Stomach (tissue), 9 donors: ENCODE data around the gene PPEF1. TPM values are rescaled to one million over a fixed set of nuclear protein-coding genes. Genes with fewer than 3 reads are reported as not detected.
A peak's percentile ranks its signal among the peaks of the same experiment; 100 is the strongest.

Experiments
- DNase-seq, 2 donors: peaks; one replicate each; pipeline versions ENCODE4 v3.0.0 to v3.0.0-alpha.2; 2013 to 2019
- H3K27ac ChIP-seq, 5 donors: fragments of 200-600 bp in 4 of 5; sonication (generic) in 4 of 5; one replicate each; pipeline ENCODE4 v1.5.1; 2013 to 2019; ENCODE audit warnings: mild to moderate bottlenecking in 1 of 5, moderate library complexity in 1 of 5
- H3K27me3 ChIP-seq, 3 donors: fragments of 200-600 bp; sonication (generic); one replicate each; pipeline ENCODE4 v1.5.1; 2017 to 2019; ENCODE audit warnings: mixed run types in 1 of 3
- H3K36me3 ChIP-seq, 4 donors: fragments of 200-600 bp; sonication (generic); 1 replicate in 3 of 4; 2 replicates in 1 of 4; pipeline ENCODE4 v1.5.1; 2016 to 2019
- H3K4me1 ChIP-seq, 4 donors: fragments of 200-600 bp; sonication (generic); one replicate each; pipeline ENCODE4 v1.5.1; 2016 to 2019
- H3K4me3 ChIP-seq, 4 donors: fragments of 200-600 bp; sonication (generic) in 3 of 4; one replicate each; pipeline ENCODE4 v1.5.1; 2016 to 2019; ENCODE audit warnings: mild to moderate bottlenecking in 1 of 4
- H3K9me3 ChIP-seq, 4 donors: fragments of 200-600 bp; sonication (generic); one replicate each; pipeline ENCODE4 v1.5.1; 2016 to 2019
- EP300 ChIP-seq: sonication (generic); formaldehyde crosslinking; IDR thresholded peaks from one replicate; pipeline ENCODE4 v1.6.1; 2017; ENCODE audit warnings: antibody characterized with exemption
- POLR2A ChIP-seq, 4 donors: fragments of 450-650 bp; IDR thresholded peaks; one replicate each; pipeline ENCODE4 v1.6.1; 2016; ENCODE audit warnings: antibody characterized with exemption in 4 of 4, control low read depth in 2 of 4, mild to moderate bottlenecking in 1 of 4, moderate library complexity in 1 of 4
- POLR2AphosphoS5 ChIP-seq, 3 donors: sonication (generic); formaldehyde crosslinking; IDR thresholded peaks; one replicate each; pipeline ENCODE4 v1.6.1; 2016; ENCODE audit warnings: antibody characterized with exemption in 3 of 3
- WGBS, 5 donors: extraction: QIAGEN DNeasy Blood & Tissue Kit in 3 of 5; methylation state at CpG; one replicate each; pipeline versions ENCODE4 v1.1.5 to v1.1.7; 2013 to 2018; 5-methylcytosine and 5-hydroxymethylcytosine counted together
- intact Hi-C: fragments of 100-400 bp; cut with DNase I; formaldehyde crosslinking; loops from one replicate; pipeline ENCODE4 v1.15.1; 2023; ENCODE audit warnings: low total_unique reads
- polyA plus RNA-seq, 3 donors: library from polyadenylated mRNA; stranded (reverse); fragments of 200-250 nt; gene quantifications; one replicate each; pipeline ENCODE4 v1.2.3, GENCODE V29; 2013
- total RNA-seq, 5 donors: library from RNA; depleted of rRNA; stranded (reverse); fragments of >200 nt; gene quantifications; one replicate each; pipeline versions ENCODE4 v1.1.0 to v1.2.3, GENCODE V29; 2014 to 2016
- TF ChIP-seq, protein P1 (sequence below), 7 experiments: fragments of 450-650 bp in 4 of 7; fragments of 200-600 bp in 3 of 7; sonication (generic) in 3 of 7; IDR thresholded peaks; one replicate each; pipeline ENCODE4 v1.5.1; 2016 to 2019; ENCODE audit warnings: antibody characterized with exemption in 7 of 7, control low read depth in 2 of 7, mild to moderate bottlenecking in 1 of 7
- donor health status: healthy with polysubstance abuse.
- donor health status: Bipolar disorder and iron deficiency.
- donor health status: healthy.

Gene PPEF1
- total and polyA plus RNA-seq, 8 donors, result 0.08 to 1.3 (median 0.22) TPM; not detected in 4

- TF ChIP-seq, protein P1, sequence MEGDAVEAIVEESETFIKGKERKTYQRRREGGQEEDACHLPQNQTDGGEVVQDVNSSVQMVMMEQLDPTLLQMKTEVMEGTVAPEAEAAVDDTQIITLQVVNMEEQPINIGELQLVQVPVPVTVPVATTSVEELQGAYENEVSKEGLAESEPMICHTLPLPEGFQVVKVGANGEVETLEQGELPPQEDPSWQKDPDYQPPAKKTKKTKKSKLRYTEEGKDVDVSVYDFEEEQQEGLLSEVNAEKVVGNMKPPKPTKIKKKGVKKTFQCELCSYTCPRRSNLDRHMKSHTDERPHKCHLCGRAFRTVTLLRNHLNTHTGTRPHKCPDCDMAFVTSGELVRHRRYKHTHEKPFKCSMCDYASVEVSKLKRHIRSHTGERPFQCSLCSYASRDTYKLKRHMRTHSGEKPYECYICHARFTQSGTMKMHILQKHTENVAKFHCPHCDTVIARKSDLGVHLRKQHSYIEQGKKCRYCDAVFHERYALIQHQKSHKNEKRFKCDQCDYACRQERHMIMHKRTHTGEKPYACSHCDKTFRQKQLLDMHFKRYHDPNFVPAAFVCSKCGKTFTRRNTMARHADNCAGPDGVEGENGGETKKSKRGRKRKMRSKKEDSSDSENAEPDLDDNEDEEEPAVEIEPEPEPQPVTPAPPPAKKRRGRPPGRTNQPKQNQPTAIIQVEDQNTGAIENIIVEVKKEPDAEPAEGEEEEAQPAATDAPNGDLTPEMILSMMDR (IDR thresholded peaks at IDR 0.05), result no peak
- no peak for TF ChIP-seq EP300
- TF ChIP-seq POLR2AphosphoS5 (IDR thresholded peaks at IDR 0.05), result no peak
- no peak for TF ChIP-seq POLR2A (IDR thresholded peaks at IDR 0.05)
- DNase-seq, result no peak
- H3K36me3 ChIP-seq, result no peaks in the 10 kb centered on the region
- no peaks in the 10 kb centered on the region for H3K4me1 ChIP-seq
- H3K9me3 ChIP-seq, result no peaks in the 10 kb centered on the region
- 26 to 71% (median 50%) methylated on average over 1 of the region's 1 CpG for WGBS, 5 donors
- no peak overlapping the region for H3K27ac ChIP-seq
- intact Hi-C loops, result no loop called here
- H3K4me3 ChIP-seq, result no peak overlapping the region
- H3K27me3 ChIP-seq, result no peaks in the 10 kb centered on the region
Measured at GRCh38 chrX:18789916-18790315, 82.5 kb downstream of the PPEF1 start.

DNA sequence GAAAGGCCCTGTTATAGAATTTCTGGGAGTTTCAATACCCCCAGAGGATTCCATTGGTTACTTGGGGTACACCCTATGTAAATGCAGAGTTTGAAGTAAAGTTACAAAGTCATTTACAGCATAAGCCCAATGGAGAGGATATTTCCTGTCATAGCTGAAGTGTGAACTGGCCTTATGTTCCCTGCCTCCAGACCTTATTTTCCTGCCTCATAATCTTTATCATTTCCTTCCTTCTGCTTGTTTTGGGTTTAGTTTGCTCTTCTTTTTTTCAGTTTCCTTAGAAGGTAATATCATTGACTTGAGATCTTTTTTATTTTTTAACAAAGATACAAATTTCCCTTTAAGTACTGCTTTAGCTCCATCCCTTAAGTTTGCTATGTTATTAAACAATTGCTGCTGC is 85.4 kb downstream of the PPEF1 start:
- intact Hi-C loops, result no loop called here
- no peak for DNase-seq

GRCh38 chrX:18793601-18794089 is 86.2 kb downstream of the PPEF1 start:
- Histone ChIP-seq H3K9me3 (no peaks in the 10 kb centered on the region), H3K36me3 (no peaks in the 10 kb centered on the region), H3K4me1 (no peaks in the 10 kb centered on the region), H3K27me3 (no peaks in the 10 kb centered on the region), H3K4me3 (no peak overlapping the region), H3K27ac (no peak overlapping the region)
- intact Hi-C loops, result no loop called here
- WGBS, 5 donors, result 44 to 64% (median 51%) methylated on average over 5 to 7 of the region's 7 CpGs
- no peak for TF ChIP-seq POLR2AphosphoS5 (IDR thresholded peaks at IDR 0.05)
- TF ChIP-seq, protein P1 (IDR thresholded peaks at IDR 0.05), result no peak
- no peak for TF ChIP-seq POLR2A (IDR thresholded peaks at IDR 0.05)
- TF ChIP-seq EP300, result no peak
- DNase-seq, result peak in 1 of 2 donors; percentile 2

More for the DNA sequence above, 85.4 kb downstream of the PPEF1 start:
- no peak overlapping the region for H3K4me3 ChIP-seq
- H3K9me3 ChIP-seq, result no peaks in the 10 kb centered on the region
- H3K36me3 ChIP-seq, result no peaks in the 10 kb centered on the region
- TF ChIP-seq, protein P1 (IDR thresholded peaks at IDR 0.05), result no peak
- TF ChIP-seq POLR2A (IDR thresholded peaks at IDR 0.05), result no peak
- no peak for TF ChIP-seq EP300
- TF ChIP-seq POLR2AphosphoS5 (IDR thresholded peaks at IDR 0.05), result no peak
- no peaks in the 10 kb centered on the region for H3K4me1 ChIP-seq
- H3K27me3 ChIP-seq, result no peaks in the 10 kb centered on the region
- no peak overlapping the region for H3K27ac ChIP-seq

- H3K36me3 ChIP-seq, result no peaks in the 10 kb centered on the region
- TF ChIP-seq EP300 (no peak), POLR2AphosphoS5 (IDR thresholded peaks at IDR 0.05) (no peak), POLR2A (IDR thresholded peaks at IDR 0.05) (no peak)
- TF ChIP-seq, protein P1 (IDR thresholded peaks at IDR 0.05), result no peak
- H3K27ac ChIP-seq, result no peak overlapping the region
- intact Hi-C loops, result no loop called here
- 79 to 90% (median 83%) methylated on average over 2 of the region's 2 CpGs for WGBS, 5 donors
- H3K4me3 ChIP-seq, result no peak overlapping the region
- H3K27me3 ChIP-seq, result no peaks in the 10 kb centered on the region
- DNase-seq, result peak in 1 of 2 donors; percentile 0
- no peaks in the 10 kb centered on the region for H3K9me3 ChIP-seq
- no peaks in the 10 kb centered on the region for H3K4me1 ChIP-seq
Measured at GRCh38 chrX:18797141-18797540, 89.7 kb downstream of the PPEF1 start.
